K562 treated with DMSO at 1 percent for 48 hours (cell line): ENCODE data around the gene JOSD1. TPM values are rescaled to one million over a fixed set of nuclear protein-coding genes. Genes with fewer than 3 reads are reported as not detected.

ENCODE experiments used
- total RNA-seq: library from RNA; unstranded; fragments of 300-600 nt; gene quantifications from 2 replicates; pipeline ENCODE4 v1.2.3, GENCODE V29; 2022; ENCODE audit warnings: low replicate concordance; ENCODE audit errors: extremely low read depth

The JOSD1 gene
- total RNA-seq = not detected in 2 replicates

DNA sequence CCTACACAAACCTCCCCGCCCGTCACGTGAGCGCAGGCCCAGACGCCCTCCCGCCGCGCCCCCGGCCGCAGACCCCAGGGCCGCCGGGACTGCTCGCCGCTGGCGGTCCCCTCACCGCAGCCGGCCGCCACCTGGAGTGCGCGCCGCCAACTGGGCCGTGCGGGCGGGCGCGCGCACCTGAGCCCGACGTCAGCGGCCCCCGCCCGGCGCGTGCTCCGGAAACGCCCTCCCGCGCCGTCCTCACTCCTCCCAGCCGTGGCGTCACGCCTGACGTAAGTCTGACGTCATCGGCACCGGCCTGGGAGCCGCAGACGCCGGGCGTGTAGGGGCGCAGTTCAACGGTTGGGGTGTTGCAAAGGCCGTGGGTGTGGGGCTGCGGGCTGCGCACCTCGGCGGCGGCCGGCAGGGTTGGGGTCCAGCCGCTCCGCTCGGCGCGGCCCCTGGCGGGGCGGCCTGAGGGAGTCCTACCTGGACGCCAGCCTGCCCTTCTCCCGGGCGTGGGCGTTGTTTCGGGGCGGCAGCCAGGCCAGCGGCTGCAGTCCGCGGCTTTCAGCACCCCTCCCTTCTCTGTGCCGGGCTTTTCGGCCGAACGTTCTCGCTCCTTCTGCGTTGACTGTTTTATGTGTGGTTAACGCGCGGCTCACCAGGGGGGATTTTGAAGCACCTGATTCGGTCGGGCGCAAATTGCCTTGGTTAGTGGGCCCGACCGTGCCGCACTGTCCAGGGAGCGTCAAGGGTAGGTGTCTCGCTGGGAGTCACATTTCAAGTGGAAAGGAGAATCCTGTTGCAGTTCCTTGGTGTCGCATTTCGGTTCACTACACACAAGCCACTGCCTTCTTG, at the start of gene JOSD1:
Gene JOSD1, minus strand, starts transcription at position 155 of the 840 bp plus-strand sequence. CDS start 956 bp downstream, outside the sequence.

DNA sequence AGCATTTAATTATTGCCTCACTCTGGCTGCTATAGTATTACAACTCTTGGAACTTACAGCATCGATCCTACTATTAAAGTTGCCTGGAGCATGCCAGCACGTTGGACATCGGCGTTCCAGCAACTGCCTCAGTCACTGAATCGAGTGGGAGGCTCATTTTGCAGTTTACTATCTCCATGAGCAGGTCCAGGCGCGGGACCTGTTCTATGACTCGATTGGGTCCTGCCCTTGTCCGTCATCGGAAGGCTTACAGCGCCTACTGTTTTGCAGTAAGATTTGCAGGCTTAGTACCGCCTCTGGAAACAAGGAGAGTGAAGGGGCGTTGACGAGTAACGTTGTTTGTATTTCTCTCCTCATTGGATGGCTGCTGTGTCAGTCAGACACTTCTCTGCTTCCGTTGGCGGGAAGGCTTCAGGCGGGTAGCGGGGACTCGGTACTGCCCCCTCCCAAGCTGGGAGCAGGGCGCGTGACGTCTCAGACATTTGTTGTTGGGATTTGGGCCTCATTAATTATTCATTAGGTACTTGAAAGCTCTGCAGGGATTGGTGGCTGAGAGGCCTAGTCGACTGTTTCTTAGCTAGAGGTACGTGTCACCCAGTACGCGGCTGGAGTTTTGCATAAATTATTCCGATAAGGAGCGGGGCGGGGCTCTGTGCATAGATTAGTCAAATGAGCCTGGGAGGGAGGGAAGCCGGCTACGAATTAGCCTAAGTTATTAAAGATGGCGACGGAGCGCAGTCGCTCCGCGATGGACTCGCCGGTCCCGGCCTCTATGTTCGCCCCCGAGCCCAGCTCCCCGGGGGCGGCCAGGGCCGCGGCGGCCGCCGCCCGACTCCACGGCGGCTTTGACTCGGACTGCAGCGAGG, 4.7 kb upstream of the JOSD1 start, which contains the start of gene GTPBP1:
Gene GTPBP1, plus strand, starts transcription at position 710 of the 866 bp plus-strand sequence. Its CDS starts 12 bp downstream, at position 722.

DNA sequence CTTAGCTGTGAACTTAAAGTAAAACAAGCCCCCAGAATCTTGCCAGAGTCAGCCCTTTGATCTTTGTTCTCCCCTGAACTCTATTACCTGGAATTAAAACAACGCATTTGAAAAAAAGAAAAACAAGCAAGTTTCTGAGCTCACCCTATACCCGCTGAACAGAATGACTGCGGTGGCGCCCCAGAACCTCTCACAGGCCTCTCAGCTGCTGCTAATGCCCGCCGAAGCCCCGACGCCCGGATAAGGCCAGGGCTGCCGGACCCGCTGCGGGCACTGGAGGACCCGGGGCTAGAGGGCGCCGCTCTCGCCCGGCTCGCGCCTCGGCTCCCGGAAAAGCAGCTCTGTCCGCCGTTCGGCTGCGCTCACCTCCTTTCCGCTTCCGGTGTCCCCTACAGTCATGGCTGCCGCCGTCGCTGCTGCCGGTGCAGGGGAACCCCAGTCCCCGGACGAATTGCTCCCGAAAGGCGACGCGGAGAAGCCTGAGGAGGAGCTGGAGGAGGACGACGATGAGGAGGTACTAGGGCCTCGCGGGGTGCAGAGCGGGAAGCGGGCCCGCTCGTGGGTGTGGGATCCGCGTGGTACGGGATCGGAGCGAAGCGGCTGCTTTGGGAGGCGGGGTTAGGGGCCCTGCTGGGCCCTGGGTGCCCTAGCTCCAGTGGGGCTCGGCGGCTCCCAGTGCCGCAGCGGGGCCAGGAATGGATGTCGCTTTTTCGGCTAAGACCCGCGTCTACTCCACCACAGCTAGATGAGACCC, 19.0 kb downstream of the JOSD1 start, which contains the start of gene TOMM22:
Gene TOMM22, plus strand, starts transcription at position 376 of the 754 bp plus-strand sequence. Its CDS starts 22 bp downstream, at position 398.

DNA sequence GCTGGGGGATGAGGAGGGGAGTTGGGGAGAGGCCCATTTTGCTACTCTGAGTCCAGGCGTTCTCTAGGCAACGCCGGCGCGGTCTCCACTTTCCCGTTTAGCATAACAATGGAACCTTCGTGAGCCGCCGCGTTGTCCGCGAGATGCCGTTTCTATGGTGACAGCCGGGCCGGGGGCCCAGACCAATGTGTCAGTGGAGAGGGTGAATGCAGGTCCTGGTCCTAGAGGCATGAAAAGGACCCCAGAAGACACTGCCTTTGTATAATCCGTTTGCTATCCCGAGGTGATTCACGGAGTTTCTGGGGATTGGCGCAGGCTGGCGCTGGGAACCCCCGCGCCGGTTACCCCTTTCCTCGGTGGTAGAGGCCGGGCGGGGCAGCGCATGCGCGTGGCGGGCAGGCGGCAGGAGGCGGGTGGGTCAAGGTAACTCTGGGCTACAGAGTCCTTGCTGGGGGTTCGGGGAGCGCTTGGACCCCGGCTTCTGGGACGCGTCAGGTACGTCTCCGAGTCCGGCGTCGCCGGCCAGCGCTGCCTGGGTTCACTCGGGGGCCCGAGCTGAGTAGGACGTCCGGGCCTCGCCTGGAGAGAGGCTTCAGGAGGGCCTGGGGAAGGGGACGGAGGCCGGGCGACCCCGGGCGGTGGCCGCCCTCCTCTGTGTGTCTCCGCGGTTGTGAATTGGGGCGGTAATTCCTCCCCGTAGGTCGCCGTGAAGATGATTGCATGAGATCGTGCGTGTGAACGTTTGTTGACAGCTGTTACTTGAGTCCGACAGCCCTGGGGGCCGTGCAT, 44.3 kb downstream of the JOSD1 start, which contains the start of the genes CBY1 and FAM227A:
Gene CBY1, plus strand, starts transcription at position 383 of the 789 bp plus-strand sequence. CDS start 11,417 bp downstream, outside the sequence.
Gene FAM227A, minus strand, starts transcription at position 137 of the 789 bp plus-strand sequence. CDS start 6,224 bp downstream, outside the sequence.

Other genes starting within 250 kb of the JOSD1 start
- not detected in 2 replicates for gene KCNJ4, start 245.7 kb downstream of the JOSD1 start, total RNA-seq
- gene KDELR3, start 232.8 kb downstream of the JOSD1 start, total RNA-seq = not detected in 2 replicates
- gene DDX17, start 194.6 kb downstream of the JOSD1 start, total RNA-seq = 103 TPM in 1 of 2 replicates, not detected in the other
- gene DMC1, start 130.8 kb downstream of the JOSD1 start, total RNA-seq = not detected in 2 replicates
- not detected in 2 replicates for gene FAM227A, start 44.6 kb downstream of the JOSD1 start, total RNA-seq
- gene CBY1, start 44.3 kb downstream of the JOSD1 start, total RNA-seq = not detected in 2 replicates
- gene TOMM22, start 19.0 kb downstream of the JOSD1 start, total RNA-seq = not detected in 2 replicates
- not detected in 2 replicates for gene GTPBP1, start 5.0 kb upstream of the JOSD1 start, total RNA-seq
- gene SUN2, start 55.1 kb upstream of the JOSD1 start, total RNA-seq = not detected in 2 replicates
- gene DNAL4, start 93.2 kb upstream of the JOSD1 start, total RNA-seq = not detected in 2 replicates
- not detected in 2 replicates for gene NPTXR, start 143.1 kb upstream of the JOSD1 start, total RNA-seq
- gene CBX6, start 171.3 kb upstream of the JOSD1 start, total RNA-seq = not detected in 2 replicates